Astrocyte (in vitro differentiated cells and primary cell): ENCODE data around the gene PLXNB3.

ENCODE experiments used
- CTCF ChIP-seq: IDR thresholded peaks from 2 replicates; pipeline ENCODE4 v1.5.1; 2011; ENCODE audit warnings: low read depth, mild to moderate bottlenecking, inconsistent platforms, low read length, moderate library complexity; ENCODE audit not compliant: insufficient read depth
- EZH2 ChIP-seq: IDR thresholded peaks from 2 replicates; pipeline ENCODE4 v1.6.1; 2012; ENCODE audit warnings: mild to moderate bottlenecking, low read length, inconsistent platforms; ENCODE audit not compliant: insufficient read depth

GRCh38 chrX:153782313-153782712 is 18.3 kb downstream of the PLXNB3 start:
- TF ChIP-seq CTCF (no peak), EZH2 (no peak)
